HL-60 (cell line): ENCODE results near the gene PRKCSH.

Source experiments
- DNase-seq, 2 experiments: peaks; one replicate each; pipeline ENCODE4 v3.0.0-alpha.2; 2010 to 2020; ENCODE audit warnings: low read depth in 1 of 2, low spot score in 1 of 2
- H3K27ac ChIP-seq: fragments of 250-450 bp; sonication (Bioruptor Pico); replicated peaks from 2 replicates; pipeline ENCODE4 v1.5.1; 2020; ENCODE audit warnings: mild to moderate bottlenecking, moderate library complexity
- H3K27me3 ChIP-seq: fragments of 250-450 bp; sonication (Bioruptor Pico); 2 replicates; pipeline ENCODE4 v1.5.1; 2021; ENCODE audit warnings: mild to moderate bottlenecking, moderate library complexity; ENCODE audit not compliant: insufficient read depth, poor library complexity, severe bottlenecking
- H3K4me3 ChIP-seq: replicated peaks from 2 replicates; pipeline ENCODE4 v1.5.1; 2011; ENCODE audit warnings: mild to moderate bottlenecking, control low read depth, low read length; ENCODE audit not compliant: insufficient read depth
- GABPA ChIP-seq: IDR thresholded peaks from 2 replicates; pipeline ENCODE4 v1.6.1; 2012; ENCODE audit warnings: low read depth
- POLR2AphosphoS5 ChIP-seq: IDR thresholded peaks from 2 replicates; pipeline ENCODE4 v1.6.1; 2012; ENCODE audit warnings: low read depth
- SPI1 ChIP-seq: IDR thresholded peaks from 2 replicates; pipeline ENCODE4 v1.6.1; 2012; ENCODE audit warnings: low read depth, mild to moderate bottlenecking, borderline replicate concordance
- TF ChIP-seq, protein P1 (sequence below): IDR thresholded peaks from 2 replicates; pipeline ENCODE4 v1.6.1; 2012; ENCODE audit warnings: low read depth; ENCODE audit not compliant: insufficient replicate concordance
- TF ChIP-seq, protein P2 (sequence below): IDR thresholded peaks from one replicate; pipeline ENCODE4 v1.5.1; 2011; ENCODE audit warnings: low read length, control low read depth, inconsistent platforms; ENCODE audit not compliant: insufficient read depth

Gene PRKCSH

DNA sequence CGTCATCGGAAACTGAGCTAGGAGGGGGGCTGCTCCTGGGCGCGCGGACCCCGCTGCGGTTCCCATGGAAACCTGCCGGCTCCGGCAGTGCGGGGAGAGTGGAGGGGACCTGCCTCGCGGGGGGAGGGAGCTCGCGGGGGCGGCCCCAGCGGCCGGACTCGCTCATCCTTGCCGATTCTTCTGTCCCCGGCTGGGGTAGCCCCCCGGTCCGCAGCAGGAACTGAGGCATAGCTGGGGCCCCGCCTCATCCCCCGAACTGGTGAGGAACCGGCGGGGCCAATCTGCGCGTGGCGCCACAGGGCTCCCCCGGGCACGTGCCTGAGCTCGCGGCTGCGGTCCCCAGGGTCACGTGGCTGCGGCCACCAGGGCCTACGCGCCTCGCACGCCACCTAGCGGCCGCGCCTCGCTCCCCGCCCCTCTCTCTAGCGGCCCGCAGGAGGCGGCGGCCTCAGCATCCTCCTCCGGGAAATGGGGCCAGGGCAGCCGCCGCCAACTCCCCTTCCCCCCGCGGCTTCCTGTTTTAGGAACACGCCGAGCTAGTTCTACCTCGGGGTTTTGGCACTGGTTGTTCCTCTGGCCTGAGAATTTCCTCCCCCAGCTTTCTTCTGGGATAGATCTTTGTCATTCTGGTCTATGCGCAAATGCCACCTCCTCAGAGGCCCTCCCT lies 47.1 kb downstream of the PRKCSH start:
- DNase-seq = peak; percentile 83 to 86
- Histone ChIP-seq H3K27me3 (peaks cover 34% of the 10 kb centered on the region), H3K27ac (no peak overlapping the region), H3K4me3 (peak overlapping the region; percentile 26)
- TF ChIP-seq SPI1 (peak; percentile 70), POLR2AphosphoS5 (peak; percentile 65), GABPA (no peak)
- TF ChIP-seq, protein P1, sequence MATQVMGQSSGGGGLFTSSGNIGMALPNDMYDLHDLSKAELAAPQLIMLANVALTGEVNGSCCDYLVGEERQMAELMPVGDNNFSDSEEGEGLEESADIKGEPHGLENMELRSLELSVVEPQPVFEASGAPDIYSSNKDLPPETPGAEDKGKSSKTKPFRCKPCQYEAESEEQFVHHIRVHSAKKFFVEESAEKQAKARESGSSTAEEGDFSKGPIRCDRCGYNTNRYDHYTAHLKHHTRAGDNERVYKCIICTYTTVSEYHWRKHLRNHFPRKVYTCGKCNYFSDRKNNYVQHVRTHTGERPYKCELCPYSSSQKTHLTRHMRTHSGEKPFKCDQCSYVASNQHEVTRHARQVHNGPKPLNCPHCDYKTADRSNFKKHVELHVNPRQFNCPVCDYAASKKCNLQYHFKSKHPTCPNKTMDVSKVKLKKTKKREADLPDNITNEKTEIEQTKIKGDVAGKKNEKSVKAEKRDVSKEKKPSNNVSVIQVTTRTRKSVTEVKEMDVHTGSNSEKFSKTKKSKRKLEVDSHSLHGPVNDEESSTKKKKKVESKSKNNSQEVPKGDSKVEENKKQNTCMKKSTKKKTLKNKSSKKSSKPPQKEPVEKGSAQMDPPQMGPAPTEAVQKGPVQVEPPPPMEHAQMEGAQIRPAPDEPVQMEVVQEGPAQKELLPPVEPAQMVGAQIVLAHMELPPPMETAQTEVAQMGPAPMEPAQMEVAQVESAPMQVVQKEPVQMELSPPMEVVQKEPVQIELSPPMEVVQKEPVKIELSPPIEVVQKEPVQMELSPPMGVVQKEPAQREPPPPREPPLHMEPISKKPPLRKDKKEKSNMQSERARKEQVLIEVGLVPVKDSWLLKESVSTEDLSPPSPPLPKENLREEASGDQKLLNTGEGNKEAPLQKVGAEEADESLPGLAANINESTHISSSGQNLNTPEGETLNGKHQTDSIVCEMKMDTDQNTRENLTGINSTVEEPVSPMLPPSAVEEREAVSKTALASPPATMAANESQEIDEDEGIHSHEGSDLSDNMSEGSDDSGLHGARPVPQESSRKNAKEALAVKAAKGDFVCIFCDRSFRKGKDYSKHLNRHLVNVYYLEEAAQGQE = peak; percentile 37
- TF ChIP-seq, protein P2, sequence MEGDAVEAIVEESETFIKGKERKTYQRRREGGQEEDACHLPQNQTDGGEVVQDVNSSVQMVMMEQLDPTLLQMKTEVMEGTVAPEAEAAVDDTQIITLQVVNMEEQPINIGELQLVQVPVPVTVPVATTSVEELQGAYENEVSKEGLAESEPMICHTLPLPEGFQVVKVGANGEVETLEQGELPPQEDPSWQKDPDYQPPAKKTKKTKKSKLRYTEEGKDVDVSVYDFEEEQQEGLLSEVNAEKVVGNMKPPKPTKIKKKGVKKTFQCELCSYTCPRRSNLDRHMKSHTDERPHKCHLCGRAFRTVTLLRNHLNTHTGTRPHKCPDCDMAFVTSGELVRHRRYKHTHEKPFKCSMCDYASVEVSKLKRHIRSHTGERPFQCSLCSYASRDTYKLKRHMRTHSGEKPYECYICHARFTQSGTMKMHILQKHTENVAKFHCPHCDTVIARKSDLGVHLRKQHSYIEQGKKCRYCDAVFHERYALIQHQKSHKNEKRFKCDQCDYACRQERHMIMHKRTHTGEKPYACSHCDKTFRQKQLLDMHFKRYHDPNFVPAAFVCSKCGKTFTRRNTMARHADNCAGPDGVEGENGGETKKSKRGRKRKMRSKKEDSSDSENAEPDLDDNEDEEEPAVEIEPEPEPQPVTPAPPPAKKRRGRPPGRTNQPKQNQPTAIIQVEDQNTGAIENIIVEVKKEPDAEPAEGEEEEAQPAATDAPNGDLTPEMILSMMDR = peak; percentile 63

DNA sequence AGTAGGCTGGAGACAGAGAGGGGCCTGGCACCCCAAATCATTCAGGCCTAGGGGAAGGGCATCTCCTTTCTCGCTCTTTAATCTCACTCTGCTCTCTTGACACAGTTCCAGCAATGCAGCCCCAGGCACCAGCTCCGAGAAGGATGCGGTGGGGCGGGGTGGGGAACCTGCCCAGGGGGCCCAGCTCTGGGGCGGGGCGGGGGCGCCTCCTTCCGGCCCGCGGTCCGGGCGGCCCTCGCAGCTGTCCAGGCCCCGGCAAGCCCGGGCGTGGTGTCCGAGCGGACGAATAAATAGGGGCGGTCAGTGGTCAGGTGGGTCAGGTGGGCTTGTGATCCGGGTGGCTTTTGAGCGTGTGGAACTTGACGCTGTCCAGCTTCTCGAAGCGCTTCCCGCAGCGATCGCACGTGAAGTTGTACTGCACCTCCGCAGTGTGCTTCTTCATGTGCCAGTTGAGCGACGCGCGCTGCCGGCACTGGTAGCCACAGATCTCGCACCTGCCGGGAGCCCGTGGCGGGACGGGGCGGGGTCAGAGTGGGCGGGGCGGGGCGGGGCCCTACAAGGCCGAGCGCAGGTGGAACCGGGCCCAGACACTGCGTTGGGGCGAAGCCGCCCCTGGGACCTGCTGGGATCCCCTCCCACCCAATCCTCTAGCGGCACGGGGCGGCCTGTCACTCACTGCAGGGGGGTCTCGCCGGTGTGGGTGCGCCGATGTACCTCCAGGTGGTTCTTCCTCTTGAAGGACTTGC lies 48.1 kb downstream of the PRKCSH start:
- Histone ChIP-seq H3K27me3 (peaks cover 28% of the 10 kb centered on the region), H3K27ac (no peak overlapping the region), H3K4me3 (no peak overlapping the region)
- DNase-seq = no peak
- TF ChIP-seq SPI1 (no peak), POLR2AphosphoS5 (no peak), GABPA (no peak)
- TF ChIP-seq, protein P2 = no peak
- TF ChIP-seq, protein P1 = no peak

DNA sequence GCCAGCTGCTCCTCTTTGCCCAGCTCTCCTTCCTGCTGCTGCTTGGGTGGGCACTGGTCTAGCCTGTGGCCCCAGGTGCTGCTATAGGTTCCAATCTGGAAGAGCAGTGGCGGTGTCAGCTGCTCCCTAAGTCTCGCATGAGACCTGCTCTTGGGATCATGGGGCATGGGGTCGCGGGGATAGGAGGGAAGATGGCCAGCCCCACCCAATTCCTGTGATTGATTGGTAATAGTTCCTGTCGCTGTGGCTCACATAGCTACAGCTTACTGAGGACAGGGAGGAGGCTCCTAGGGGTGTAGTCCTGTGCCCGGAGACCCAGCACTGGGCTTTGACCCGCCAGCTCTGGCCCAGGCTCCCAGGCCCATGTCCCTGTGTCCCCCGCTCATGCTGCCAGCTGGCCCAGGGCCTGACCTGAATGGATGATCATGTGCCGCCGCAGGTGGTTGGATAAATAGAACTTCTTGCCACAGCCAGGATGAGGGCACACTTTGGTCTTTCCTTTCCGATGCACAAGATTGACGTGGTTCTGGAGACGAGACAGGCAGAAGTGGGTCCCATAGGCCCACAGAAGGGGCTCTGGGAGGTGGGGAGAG lies 49.9 kb downstream of the PRKCSH start:
- no peak for DNase-seq
- TF ChIP-seq SPI1 = no peak
- no peak for TF ChIP-seq POLR2AphosphoS5
- TF ChIP-seq, protein P1 = no peak
- no peak for TF ChIP-seq GABPA
- TF ChIP-seq, protein P2 = no peak
- no peak overlapping the region for H3K4me3 ChIP-seq
- H3K27ac ChIP-seq = no peak overlapping the region
- peaks cover 16% of the 10 kb centered on the region for H3K27me3 ChIP-seq
